ENCODE results near the gene SULT4A1. TPM values are rescaled to one million over a fixed set of nuclear protein-coding genes. Genes with fewer than 3 reads are reported as not detected.

Gene SULT4A1
- total and polyA plus RNA-seq, 2 of the 4 experiments (the other 2 are of a cell fraction), result 1.1 to 5.2 TPM

DNA sequence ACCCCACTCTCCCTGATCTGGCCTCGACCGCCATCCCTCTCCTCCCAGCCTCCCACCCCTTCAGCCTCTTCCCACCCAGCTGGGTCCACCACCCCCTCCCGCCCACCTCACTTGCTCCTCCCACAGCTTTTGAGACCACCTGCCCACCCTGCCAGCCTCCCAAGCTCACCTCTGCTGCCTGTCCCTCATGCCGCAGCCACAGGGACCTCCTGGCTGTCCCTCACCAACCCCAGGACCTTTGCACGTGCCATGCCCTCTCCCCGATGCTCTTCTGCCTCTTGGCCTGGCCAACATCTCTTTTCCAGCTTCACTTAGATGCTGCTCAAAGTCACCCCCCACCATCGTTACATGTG, 23.0 kb upstream of the SULT4A1 start:
- H2AK5ac ChIP-seq (ENCODE audit: low read depth, low read length), result peak overlapping the region; percentile 8; the same call in 1 of the 2 replicates
- H4K91ac ChIP-seq (ENCODE audit: insufficient read depth, low read depth, low read length), result no peak overlapping the region
- in situ Hi-C loops (cut with MboI; ENCODE audit: low sequenced_read_pairs) (no loop called here), dilution Hi-C loops (cut with HindIII; ENCODE audit: low sequenced_read_pairs, unreplicated experiment) (no loop called here), intact Hi-C loops (cut with micrococcal nuclease) (loop anchor here (1.0 kb wide), 1 partner anchor 497 kb away; no protein-coding TSS in a partner anchor)
- H3K56ac ChIP-seq (ENCODE audit: extremely low read depth, insufficient read depth, low read length), result no peak overlapping the region
- H3K14ac ChIP-seq (replicated peaks; ENCODE audit: low read depth, low read length), result no peak overlapping the region
- no peak overlapping the region for H3K18ac ChIP-seq (ENCODE audit: low read depth, low read length)
- ATAC-seq (ENCODE audit: low read depth), result no peak
- H4K8ac ChIP-seq (ENCODE audit: low read depth in 2 of 2, low read length in 2 of 2), result no peak overlapping the region
- no peaks in the 10 kb centered on the region; the same call in 1 of the 2 replicates for H3K9me3 ChIP-seq (ENCODE audit: control insufficient read depth, insufficient read depth, low read length)
- no peaks in the 10 kb centered on the region for H3K36me3 ChIP-seq (ENCODE audit: control insufficient read depth, insufficient read depth, low read length)
- no peak overlapping the region for H2BK15ac ChIP-seq (ENCODE audit: low read depth, low read length)
- ChIA-PET POLR2A (ENCODE audit: unreplicated experiment) (no interaction called here), CTCF (interaction anchor here (0.5 to 1.4 kb wide), 8 partner anchors 9 to 491 kb away, joined by 3 to 7 read pairs (median 4); no protein-coding TSS in a partner anchor)
- H3K79me1 ChIP-seq (ENCODE audit: low read depth in 1 of 2, low read length in 2 of 2), result no peaks in the 10 kb centered on the region
- H3K9ac ChIP-seq (ENCODE audit: low read depth, low read length), result no peak overlapping the region
- H2BK5ac ChIP-seq (ENCODE audit: low read depth, low read length, poor library complexity, severe bottlenecking), result no peak overlapping the region
- peaks cover 9% of the 10 kb centered on the region for H3K27me3 ChIP-seq (ENCODE audit: control insufficient read depth, insufficient read depth, low read length)
- H4K5ac ChIP-seq (ENCODE audit: low read depth, low read length), result no peak overlapping the region
- no peaks in the 10 kb centered on the region for H4K20me1 ChIP-seq (ENCODE audit: insufficient read depth, low read length)
- no peak overlapping the region for H3K27ac ChIP-seq (ENCODE audit: insufficient read depth, low read length)
- H3K4me2 ChIP-seq (ENCODE audit: low read depth, low read length), result no peak overlapping the region
- no TSS peak for BruUV-seq (replicated peaks)
- TF ChIP-seq CHD1 (IDR thresholded peaks at IDR 0.05; ENCODE audit: low read depth, low read length) (no peak), MXI1 (IDR thresholded peaks at IDR 0.05; ENCODE audit: borderline replicate concordance, low read depth, low read length) (no peak), NFE2L2 (IDR thresholded peaks at IDR 0.05; ENCODE audit: low read depth, low read length) (no peak), MAZ (IDR thresholded peaks at IDR 0.05; ENCODE audit: borderline replicate concordance, low read depth, low read length) (no peak), FOS (IDR thresholded peaks at IDR 0.05; ENCODE audit: low read depth, low read length) (no peak), RCOR1 (IDR thresholded peaks at IDR 0.05; ENCODE audit: insufficient replicate concordance, low read length) (no peak), BHLHE40 (IDR thresholded peaks at IDR 0.05; ENCODE audit: low read depth, low read length) (no peak), RFX5 (IDR thresholded peaks at IDR 0.05; ENCODE audit: low read depth, low read length) (no peak), SMC3 (IDR thresholded peaks at IDR 0.05; ENCODE audit: low read depth, low read length) (no peak), MAFK (IDR thresholded peaks at IDR 0.05; ENCODE audit: low read depth, low read length) (no peak), CEBPB (IDR thresholded peaks at IDR 0.05; ENCODE audit: low read depth, low read length) (no peak), RAD21 (IDR thresholded peaks at IDR 0.05; ENCODE audit: low read length) (no peak), POLR2A (IDR thresholded peaks at IDR 0.05; ENCODE audit: low read depth, low read length) (no peak)
- TF ChIP-seq, protein P1, sequence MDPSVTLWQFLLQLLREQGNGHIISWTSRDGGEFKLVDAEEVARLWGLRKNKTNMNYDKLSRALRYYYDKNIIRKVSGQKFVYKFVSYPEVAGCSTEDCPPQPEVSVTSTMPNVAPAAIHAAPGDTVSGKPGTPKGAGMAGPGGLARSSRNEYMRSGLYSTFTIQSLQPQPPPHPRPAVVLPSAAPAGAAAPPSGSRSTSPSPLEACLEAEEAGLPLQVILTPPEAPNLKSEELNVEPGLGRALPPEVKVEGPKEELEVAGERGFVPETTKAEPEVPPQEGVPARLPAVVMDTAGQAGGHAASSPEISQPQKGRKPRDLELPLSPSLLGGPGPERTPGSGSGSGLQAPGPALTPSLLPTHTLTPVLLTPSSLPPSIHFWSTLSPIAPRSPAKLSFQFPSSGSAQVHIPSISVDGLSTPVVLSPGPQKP (IDR thresholded peaks at IDR 0.05; ENCODE audit: borderline replicate concordance, low read depth, low read length), result no peak
- TF ChIP-seq, protein P2, sequence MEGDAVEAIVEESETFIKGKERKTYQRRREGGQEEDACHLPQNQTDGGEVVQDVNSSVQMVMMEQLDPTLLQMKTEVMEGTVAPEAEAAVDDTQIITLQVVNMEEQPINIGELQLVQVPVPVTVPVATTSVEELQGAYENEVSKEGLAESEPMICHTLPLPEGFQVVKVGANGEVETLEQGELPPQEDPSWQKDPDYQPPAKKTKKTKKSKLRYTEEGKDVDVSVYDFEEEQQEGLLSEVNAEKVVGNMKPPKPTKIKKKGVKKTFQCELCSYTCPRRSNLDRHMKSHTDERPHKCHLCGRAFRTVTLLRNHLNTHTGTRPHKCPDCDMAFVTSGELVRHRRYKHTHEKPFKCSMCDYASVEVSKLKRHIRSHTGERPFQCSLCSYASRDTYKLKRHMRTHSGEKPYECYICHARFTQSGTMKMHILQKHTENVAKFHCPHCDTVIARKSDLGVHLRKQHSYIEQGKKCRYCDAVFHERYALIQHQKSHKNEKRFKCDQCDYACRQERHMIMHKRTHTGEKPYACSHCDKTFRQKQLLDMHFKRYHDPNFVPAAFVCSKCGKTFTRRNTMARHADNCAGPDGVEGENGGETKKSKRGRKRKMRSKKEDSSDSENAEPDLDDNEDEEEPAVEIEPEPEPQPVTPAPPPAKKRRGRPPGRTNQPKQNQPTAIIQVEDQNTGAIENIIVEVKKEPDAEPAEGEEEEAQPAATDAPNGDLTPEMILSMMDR (conservative IDR thresholded peaks at IDR 0.05; ENCODE audit: low read depth, low read length), result no peak
- TF ChIP-seq, protein P3, sequence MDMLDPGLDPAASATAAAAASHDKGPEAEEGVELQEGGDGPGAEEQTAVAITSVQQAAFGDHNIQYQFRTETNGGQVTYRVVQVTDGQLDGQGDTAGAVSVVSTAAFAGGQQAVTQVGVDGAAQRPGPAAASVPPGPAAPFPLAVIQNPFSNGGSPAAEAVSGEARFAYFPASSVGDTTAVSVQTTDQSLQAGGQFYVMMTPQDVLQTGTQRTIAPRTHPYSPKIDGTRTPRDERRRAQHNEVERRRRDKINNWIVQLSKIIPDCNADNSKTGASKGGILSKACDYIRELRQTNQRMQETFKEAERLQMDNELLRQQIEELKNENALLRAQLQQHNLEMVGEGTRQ (IDR thresholded peaks at IDR 0.05; ENCODE audit: low read depth, low read length), result no peak
- no peak overlapping the region for H2BK120ac ChIP-seq (ENCODE audit: low read depth, low read length)
- no peak overlapping the region for H3K4ac ChIP-seq (ENCODE audit: low read depth, low read length)
- no peak overlapping the region for H2BK20ac ChIP-seq (ENCODE audit: low read depth, low read length)
- no peak overlapping the region for H3K23ac ChIP-seq (ENCODE audit: low read depth, low read length)
- H3K4me3 ChIP-seq (ENCODE audit: insufficient read depth, low read depth, low read length), result no peak overlapping the region
- WGBS, 2 experiments (ENCODE audit: extremely low coverage in 2 of 2, insufficient read length in 1 of 2), result 82% methylated on average over 3 of the region's 7 CpGs; no CpG with 5 or more reads in 1 of the 2 experiments
- H2AFZ ChIP-seq (replicated peaks; ENCODE audit: low read length, poor library complexity), result no peak overlapping the region
- no peaks in the 10 kb centered on the region for H3K9me1 ChIP-seq (ENCODE audit: insufficient read depth, low read length)
- H3K4me1 ChIP-seq (ENCODE audit: control insufficient read depth, insufficient read depth, low read length), result no peaks in the 10 kb centered on the region
- no peak overlapping the region for H2AK9ac ChIP-seq (replicated peaks; ENCODE audit: low read depth, low read length, poor library complexity)
- DNase-seq, result no peak
